CD4-positive, alpha-beta T cell treated with Interleukin-4 for 1 hour (primary cell): ENCODE measurements around the gene LRP1.

ENCODE experiments used
- DNase-seq, 2 donors: peaks; one replicate each; pipeline ENCODE4 v3.0.0-alpha.2; 2020 to 2022

The LRP1 gene

GRCh38 chr12:57240926-57241401 lies 112.7 kb downstream of the LRP1 start:
- no peak for DNase-seq

GRCh38 chr12:57241402-57242310 lies 113.4 kb downstream of the LRP1 start:
- DNase-seq: no peak

GRCh38 chr12:57242329-57242690 lies 114.0 kb downstream of the LRP1 start:
- DNase-seq: no peak

- peak; percentile 63 to 64 for DNase-seq
Measured at GRCh38 chr12:57242691-57243454, 114.6 kb downstream of the LRP1 start.

- peak; percentile 79 to 82 for DNase-seq
Measured at GRCh38 chr12:57243521-57244311, 115.4 kb downstream of the LRP1 start.

- no peak for DNase-seq
Measured at GRCh38 chr12:57244312-57244696, 116.0 kb downstream of the LRP1 start.

- no peak for DNase-seq
Measured at GRCh38 chr12:57247041-57247440, 118.8 kb downstream of the LRP1 start.

GRCh38 chr12:57248934-57249742 lies 120.9 kb downstream of the LRP1 start:
- DNase-seq: peak in 1 of 2 donors; percentile 36

- no peak for DNase-seq
Measured at GRCh38 chr12:57250541-57250940, 122.3 kb downstream of the LRP1 start.

GRCh38 chr12:57250956-57251355 lies 122.7 kb downstream of the LRP1 start, which contains the start of gene STAC3:
Gene STAC3 (minus strand): TSS chr12:57251187. CDS start chr12:57249636, 1,551 bp downstream.
- DNase-seq: no peak

- no peak for DNase-seq
Measured at GRCh38 chr12:57254506-57255280, 126.4 kb downstream of the LRP1 start.

- no peak for DNase-seq
Measured at GRCh38 chr12:57255916-57256315, 127.6 kb downstream of the LRP1 start.

GRCh38 chr12:57258977-57259970 lies 131.0 kb downstream of the LRP1 start:
- no peak for DNase-seq

- DNase-seq: no peak
Measured at GRCh38 chr12:57260366-57260765, 132.1 kb downstream of the LRP1 start.

- no peak for DNase-seq
Measured at GRCh38 chr12:57261428-57261865, 133.2 kb downstream of the LRP1 start.

- no peak for DNase-seq
Measured at GRCh38 chr12:57262126-57262822, 134.0 kb downstream of the LRP1 start.
